ENCODE data around the gene CARD8. TPM values are rescaled to one million over a fixed set of nuclear protein-coding genes. Genes with fewer than 3 reads are reported as not detected.
A peak's percentile ranks its signal among the peaks of the same experiment; 100 is the strongest.

Gene CARD8
- total RNA-seq, 6 donors from 2014 or later, result 35.1 to 138 (median 77.8) TPM

GRCh38 chr19:48158210-48158790 is 97.4 kb downstream of the CARD8 start:
- ATAC-seq (ENCODE audit: low FRiP score in 2 of 2), result no peak
- WGBS, 2 donors, result 81 to 87% methylated on average over 9 to 12 of the region's 12 CpGs

More at GRCh38 chr19:48158210-48158790, 97.4 kb downstream of the CARD8 start:
- Histone ChIP-seq H3K4me1 (no peaks in the 10 kb centered on the region), H3K9me3 (no peaks in the 10 kb centered on the region), H3K27me3 (no peaks in the 10 kb centered on the region), H3K4me3 (no peak overlapping the region), H3K36me3 (peaks cover 0 to 16% (median 10%) of the 10 kb centered on the region in 4 donors), H3K27ac (no peak overlapping the region)
- peak in 1 of 2 donors; percentile 34 for DNase-seq
- TF ChIP-seq POLR2AphosphoS5 (IDR thresholded peaks at IDR 0.05) (no peak), CTCF (IDR thresholded peaks at IDR 0.05) (no peak), POLR2A (IDR thresholded peaks at IDR 0.05) (no peak), EP300 (IDR thresholded peaks at IDR 0.05) (no peak)

Other genes starting within 250 kb of the CARD8 start
- not detected for gene CABP5, start 211.8 kb downstream of the CARD8 start, total RNA-seq
- gene PLA2G4C, start 145.1 kb downstream of the CARD8 start, total RNA-seq, result 10 to 100 TPM in 3 of 6 donors, 1 to 10 TPM in 3; 7.3 to 39.8 (median 14.2) TPM
- 100 to 1,000 TPM in 1 of 6 donors, 10 to 100 TPM in 5; 11.4 to 113 (median 27.8) TPM for gene LIG1, start 85.6 kb downstream of the CARD8 start, total RNA-seq
- gene ZSWIM9, start 85.2 kb downstream of the CARD8 start, total RNA-seq, result 10 to 100 TPM in 1 of 6 donors, 1 to 10 TPM in 5; 2.9 to 13.2 (median 8.0) TPM
- gene ZNF114, start 14.2 kb upstream of the CARD8 start, total RNA-seq, result 1 to 10 TPM; 1.0 to 4.5 (median 1.2) TPM
- gene EMP3, start 69.6 kb upstream of the CARD8 start, total RNA-seq, result 100 to 1,000 TPM in 2 of 6 donors, 10 to 100 TPM in 4; 38.8 to 173 (median 75.1) TPM
- gene TMEM143, start 108.0 kb upstream of the CARD8 start, total RNA-seq, result 10 to 100 TPM in 4 of 6 donors, 1 to 10 TPM in 2; 4.7 to 34.6 (median 16.6) TPM
- not detected for gene SYNGR4, start 108.5 kb upstream of the CARD8 start, total RNA-seq
- 100 to 1,000 TPM in 2 of 6 donors, 10 to 100 TPM in 4; 44.6 to 141 (median 96.8) TPM for gene KDELR1, start 135.6 kb upstream of the CARD8 start, total RNA-seq
- 1 to 10 TPM in 2 of 6 donors, under 1 TPM in 4; 0.15 to 1.4 (median 0.57) TPM for gene GRIN2D, start 137.8 kb upstream of the CARD8 start, total RNA-seq
- gene GRWD1, start 190.1 kb upstream of the CARD8 start, total RNA-seq, result 10 to 100 TPM; 10.5 to 44.1 (median 31.6) TPM
- 1 to 10 TPM in 3 of 6 donors, under 1 TPM in 3; 0.54 to 1.9 (median 0.91) TPM for gene KCNJ14, start 199.7 kb upstream of the CARD8 start, total RNA-seq
- gene CYTH2, start 213.5 kb upstream of the CARD8 start, total RNA-seq, result 100 to 1,000 TPM in 2 of 6 donors, 10 to 100 TPM in 4; 53.4 to 195 (median 77.0) TPM

All from upper lobe of left lung (tissue), 6 donors.